Activated gamma-delta T cell treated with Interleukin-2 at 50 U/mL for 16 hours (primary cell): ENCODE results near the gene TNNT3.

ENCODE experiments used
- DNase-seq: peaks from one replicate; pipeline ENCODE4 v3.0.0-alpha.2; 2020

The TNNT3 gene

DNA sequence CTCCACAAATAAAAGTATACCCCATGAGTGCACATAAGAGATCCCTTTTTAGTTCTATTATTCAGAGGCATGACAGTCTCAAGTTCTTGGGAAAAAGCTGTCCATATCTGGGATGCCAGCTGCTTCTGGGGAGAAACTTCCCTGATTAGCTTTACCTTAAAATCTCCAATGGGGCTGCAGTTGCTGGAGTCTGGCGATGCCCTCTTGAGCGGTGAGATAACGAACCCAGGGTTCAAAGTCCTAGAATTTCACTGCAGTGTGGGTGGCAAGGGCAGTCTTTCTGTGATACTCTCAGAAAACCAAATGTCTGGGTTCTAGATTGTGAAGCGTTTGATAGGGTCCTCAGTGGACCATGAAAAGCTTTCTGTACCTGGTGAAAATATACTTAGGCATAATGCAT is 20.4 kb upstream of the TNNT3 start:
- DNase-seq = no peak

DNA sequence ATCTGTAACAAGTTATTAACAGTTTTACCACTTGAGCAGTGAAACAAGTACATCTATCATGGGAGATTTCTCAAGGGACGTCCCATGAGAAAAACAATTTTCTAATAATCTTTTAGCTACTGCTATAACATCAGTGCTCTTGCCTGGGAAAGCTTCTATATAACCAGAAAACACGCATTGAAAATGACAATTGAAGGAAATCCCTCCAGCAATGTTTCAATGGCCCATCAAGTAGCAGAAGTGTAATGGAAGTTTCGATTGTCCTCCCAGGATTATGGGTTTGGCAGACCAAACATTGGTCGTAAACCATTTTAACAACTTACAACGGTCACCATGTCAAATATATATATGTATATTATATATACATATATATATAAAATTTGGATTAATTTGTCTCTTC is 19.8 kb upstream of the TNNT3 start:
- no peak for DNase-seq

DNA sequence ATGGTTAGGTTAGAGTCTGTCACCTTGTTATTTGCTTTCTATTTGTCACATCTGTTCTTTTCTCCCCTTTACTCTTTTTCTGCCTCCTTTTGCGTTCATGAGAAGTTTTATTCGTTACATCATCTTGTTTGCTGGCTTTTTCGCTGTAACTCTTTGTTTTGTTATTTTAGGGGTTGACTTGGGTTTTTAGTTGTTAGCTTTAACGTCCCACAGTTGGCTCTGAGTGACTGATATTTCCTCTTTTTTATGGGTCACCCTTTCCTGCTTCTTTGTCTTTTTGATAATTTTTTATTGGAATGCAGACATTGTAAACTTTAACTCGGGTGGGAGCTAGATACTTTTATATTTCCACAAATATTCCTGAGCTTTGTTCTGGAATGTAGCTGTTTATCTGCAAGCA is 13.3 kb upstream of the TNNT3 start:
- no peak for DNase-seq

DNA sequence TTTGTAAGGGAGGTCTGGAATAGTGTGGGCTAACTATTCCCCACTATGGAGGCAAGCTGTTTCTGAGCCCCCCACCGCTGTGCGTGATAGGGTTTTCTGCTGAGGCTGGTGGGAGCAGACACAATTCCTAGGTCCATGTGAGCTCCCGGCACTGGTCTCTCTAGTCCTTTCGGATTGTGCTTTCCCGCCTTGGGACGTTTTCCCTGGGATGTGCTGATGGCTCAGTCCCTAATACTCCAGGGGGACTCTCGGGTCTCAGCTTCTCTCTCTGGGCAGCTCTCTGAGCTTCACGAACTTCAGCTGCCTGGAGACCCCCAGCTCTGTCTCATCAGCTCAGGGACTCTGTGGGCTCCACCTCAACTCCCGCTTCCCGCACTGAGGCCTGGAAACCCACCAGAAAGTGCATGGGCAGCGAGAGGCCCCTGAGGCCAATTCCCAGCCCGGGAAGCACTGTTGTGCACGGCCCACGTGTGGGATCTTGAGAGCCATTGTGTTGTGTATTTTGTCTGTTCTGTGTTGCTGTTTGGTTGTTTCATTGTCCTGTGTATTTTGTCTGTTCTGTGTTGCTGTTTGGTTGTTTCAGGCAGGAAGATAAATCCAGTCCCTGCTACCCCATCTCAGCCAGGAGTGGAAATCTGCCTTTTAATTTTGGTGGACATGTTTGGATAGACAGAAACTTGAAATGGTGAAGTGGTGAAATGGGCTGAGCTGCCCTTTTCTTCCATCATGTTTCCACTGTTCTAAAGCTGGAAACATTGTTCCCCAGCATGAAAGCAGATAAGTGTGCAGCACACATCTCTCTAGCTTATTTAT is 12.7 kb upstream of the TNNT3 start:
- DNase-seq = no peak

DNA sequence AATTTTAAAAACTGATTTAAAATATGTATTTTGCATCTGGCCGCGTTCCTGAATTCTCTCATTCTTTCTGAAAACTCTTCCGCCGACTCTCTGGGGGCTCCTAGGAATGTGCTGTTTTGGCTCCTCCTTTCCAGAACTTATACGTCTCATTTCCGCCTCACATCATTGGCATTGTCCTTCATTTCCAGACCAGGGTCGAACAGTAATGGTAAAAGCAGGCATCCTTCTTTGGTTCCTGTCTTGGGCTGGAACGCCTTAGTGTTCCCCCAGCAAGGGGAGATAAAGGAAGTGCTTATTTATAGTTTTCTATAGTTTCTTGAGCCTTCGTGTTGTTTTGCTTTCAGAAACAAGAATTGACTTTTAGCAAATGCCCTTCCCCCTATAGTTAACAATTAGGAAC is 10.9 kb upstream of the TNNT3 start:
- DNase-seq = no peak

DNA sequence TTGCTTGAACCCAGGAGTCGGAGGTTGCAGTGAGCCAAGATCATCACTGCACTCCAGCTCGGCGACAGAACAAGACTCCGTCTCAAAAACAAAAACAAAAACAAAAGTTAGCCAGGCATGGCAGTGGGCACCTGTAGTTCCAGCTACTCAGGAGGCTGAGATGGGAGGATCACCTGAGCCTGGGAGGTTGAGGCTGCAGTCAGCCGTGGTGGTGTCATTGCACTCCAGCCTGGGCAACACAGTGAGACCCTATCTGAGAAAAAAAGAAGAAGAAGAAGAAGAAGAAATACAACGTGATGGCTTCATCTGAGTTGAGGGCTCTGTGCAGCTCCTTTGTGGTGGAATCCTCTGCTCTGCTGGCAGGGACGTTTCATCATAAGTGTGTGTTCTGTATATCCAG is 10.0 kb upstream of the TNNT3 start:
- no peak for DNase-seq

DNA sequence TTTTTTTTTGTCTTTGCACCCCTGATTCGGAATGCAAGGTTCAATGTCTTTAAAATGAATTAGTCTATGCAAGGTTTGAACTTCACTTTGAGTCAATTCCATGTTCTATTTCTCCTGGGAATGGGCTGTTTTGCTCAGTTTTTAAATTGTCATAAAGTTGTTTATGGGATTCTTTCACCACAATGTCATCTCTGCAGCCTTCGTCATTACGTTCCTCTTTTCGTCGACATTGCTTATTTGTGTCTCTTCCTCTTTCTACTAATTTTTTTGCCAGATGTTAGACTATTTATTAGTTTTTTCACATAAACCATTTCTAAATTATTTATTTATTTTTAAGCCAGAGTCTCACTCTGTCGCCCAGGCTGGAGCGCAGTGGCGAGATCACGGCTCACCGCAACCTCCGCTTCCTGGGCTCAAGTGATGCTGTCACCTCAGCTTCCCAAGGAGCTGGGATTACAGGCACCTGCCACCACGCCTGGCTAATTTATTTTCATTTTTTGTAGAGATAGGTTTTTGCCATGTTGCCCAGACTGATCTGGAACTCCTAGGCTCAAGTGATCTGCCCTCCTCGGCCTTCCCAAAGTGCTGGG is 7.1 kb upstream of the TNNT3 start:
- DNase-seq = no peak

DNA sequence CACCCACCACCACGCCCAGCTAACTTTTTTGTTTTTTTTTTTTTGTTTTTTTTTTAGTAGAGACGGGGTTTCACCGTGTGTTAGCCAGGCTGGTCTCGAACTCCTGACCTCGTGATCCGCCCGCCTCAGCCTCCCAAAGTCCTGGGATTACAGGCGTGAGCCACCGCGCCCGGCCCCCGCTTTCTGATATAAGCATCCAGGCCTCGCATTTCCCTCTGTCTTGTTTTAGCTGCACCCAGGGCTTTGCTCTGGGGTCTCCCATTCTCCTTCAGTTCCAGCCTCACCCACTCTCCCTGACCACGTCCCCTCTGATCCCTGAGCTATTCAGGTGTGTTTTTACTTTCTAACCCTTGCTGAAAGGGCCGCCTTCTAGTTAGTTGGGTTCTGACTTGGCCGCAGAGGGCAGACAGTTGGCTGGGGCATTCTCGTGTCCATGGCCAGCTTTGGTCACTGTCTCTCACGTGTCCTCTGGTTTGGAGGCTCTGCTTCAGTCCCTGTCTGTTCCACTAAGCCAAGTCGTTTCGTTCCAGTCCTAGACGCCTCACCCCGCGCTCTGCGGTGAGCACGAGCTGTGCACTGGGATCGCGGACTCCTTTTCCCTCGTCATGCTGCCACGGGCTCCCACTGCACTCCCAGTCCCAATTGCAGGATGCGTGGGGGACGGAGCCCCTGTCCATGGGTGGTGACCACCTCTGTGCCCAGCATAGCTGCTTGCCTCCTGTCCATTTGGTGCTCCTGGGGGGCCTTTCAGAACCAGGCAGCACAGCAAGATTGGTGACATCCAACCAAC is 6.0 kb upstream of the TNNT3 start:
- no peak for DNase-seq

DNA sequence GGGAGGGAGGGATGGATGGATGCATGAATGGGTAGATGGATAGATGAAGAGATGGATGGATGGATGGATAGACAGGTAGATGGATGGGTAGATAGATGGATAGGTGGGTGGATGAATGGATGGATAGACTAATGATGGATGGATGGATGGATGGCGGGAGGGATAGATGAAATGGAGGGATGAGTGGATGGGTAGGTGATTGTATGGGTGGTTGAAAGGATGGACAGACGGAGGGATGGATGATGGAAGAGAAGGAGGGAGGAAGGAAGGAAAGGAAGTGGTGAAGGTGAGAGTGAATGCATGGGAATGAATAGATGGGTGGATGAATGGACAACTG is 3.7 kb upstream of the TNNT3 start:
- no peak for DNase-seq

DNA sequence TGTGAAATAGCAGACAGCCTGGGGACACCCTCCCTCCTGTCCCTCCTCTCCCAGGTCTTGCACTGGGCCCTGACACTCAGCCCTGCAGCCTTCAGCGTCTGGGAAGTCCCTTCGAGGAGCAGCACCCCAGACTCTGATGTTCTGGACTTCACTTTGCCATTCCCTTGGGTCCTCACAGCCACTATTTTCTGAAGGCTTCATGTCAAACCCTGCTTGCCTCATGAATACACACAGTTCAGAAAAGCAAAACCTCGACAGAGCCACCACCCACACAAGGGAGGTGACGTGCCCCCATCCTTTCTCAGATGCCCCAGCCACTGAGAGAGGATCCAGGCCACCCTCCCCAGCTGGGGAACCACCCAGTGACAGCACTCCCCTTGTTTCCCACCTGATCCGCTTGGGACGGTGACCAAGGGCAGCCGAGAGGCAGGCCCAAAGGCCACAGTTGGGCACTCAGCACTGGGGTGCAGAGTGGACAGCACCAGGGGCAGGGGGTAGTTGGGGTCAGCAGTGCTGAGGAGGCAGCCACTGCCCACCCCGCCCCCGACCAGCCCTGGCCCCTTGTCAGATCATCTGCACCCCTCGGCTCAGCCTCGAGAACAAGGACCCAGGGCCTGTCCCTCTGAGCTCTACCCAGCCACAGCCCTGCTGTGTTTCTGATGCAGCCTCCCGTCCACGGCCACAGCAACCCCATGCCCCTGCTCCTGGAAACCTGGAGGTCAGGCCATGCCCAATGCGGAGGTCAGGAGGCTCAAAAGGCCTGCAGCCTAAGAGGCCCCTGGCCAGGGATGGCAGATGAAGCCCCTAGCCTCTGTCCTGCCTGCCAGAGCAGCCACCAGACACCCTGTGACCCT is 3.1 kb upstream of the TNNT3 start:
- no peak for DNase-seq

DNA sequence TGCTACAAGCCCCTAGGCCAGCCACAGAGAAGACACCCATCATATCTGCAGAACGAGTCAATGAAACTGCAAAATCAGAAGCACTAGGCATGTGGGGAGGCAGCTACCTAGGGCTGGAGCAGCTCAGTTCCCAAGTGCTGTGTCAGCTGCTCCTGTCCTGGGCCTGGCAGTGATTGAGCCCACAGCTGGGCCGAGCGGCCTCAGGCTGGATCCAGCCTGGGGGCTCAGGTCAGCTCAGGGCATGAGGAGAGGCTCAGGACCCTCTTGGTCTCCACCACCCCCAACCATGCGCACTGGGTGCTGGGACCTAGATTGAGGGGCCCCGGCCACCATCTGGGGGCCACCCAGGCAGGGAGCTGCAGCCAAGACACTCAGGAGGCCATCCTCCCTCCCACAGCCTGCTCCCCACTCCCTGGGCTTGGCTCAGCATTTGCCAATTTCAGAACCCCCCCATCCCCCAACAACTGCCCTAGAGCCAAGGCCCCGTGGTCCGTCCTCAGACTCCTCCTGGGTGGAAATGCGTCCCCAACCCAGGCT is 2.4 kb upstream of the TNNT3 start:
- DNase-seq = no peak

DNA sequence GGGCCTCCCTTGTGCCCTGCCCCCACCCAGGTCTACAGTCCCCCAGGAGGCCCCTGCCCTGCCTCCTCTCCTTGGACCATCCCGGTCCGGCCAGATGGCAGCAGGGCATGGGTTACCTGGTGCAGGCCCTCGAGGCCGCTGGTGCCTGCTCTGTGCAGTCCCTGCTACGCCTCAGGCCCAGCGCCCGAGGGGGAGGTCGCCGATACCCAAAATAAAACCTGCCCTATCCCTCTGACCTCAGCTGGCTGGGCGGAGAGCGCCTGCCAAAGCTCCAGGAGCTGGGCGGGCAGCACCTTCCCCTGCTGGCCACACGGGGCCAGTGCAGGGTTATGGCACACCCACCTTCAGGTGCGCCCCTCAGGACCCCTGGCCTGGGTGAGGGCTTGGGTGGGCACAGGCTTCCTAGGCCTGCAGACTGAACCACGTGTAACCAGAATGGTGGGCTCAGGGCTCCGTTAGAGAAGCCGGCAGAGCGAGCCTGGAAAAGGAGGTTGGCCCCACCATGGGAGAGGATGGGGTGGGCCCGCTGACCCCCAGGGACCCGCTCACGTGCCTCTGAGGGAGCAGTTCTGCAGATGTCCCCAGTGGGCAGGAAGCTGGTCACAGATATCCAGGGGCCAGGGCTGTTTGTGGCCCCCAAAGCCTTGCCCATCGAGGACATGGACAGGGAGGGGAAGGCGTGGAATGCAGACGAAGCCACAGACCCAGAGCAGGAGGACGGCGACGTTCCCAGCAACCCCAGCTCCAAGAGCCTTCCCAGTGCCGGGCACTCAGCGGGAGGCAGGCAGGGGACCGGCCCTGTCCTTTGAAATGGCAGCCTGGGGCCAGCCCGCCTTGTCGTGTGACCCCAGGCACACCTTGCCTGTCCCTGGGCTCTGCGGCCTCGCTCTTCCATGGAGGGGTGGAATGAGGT is 1.7 kb upstream of the TNNT3 start:
- no peak for DNase-seq

DNA sequence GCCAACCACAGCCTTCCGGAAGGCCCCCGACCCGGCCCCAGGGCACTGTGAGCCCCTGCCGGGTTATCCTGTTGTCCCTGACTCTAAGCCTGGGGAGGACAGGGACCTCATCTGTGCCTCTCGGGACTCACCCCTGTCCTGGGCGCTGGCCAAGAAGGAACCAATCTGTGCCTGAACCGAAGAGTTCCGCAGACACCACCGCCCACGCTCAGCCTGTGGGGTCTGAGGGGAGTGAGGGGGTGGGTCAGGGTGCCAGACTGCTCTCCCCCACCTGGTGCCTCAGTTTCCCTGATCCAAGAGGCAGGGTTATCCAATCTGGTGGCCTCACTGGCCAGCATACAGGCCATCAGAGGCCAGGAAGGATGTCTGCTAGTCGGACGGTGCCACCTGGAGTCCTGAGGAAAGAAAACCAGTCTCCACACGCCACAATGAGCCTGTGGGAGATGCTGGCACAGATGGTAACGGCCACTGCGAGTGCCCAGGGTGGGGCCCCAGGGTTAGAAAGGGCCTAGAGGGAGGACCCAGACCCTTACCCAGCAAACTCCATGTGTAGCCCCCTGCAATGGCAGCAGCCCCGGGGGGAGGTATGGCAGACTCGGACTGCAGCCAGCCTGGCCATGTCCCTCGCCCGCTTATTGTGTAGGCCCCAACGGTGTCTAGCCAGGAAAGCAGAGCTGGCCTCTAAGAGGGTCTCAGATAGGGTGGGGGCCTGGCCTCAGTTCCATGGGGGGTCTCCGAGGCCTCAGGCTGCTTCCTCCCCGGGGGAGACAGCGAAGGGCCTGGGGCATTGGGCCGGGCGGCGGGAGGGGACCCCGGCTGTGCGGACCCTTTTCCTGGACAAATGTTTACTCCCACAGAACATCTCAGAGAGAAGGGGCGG is 827 bp upstream of the TNNT3 start:
- no peak for DNase-seq

DNA sequence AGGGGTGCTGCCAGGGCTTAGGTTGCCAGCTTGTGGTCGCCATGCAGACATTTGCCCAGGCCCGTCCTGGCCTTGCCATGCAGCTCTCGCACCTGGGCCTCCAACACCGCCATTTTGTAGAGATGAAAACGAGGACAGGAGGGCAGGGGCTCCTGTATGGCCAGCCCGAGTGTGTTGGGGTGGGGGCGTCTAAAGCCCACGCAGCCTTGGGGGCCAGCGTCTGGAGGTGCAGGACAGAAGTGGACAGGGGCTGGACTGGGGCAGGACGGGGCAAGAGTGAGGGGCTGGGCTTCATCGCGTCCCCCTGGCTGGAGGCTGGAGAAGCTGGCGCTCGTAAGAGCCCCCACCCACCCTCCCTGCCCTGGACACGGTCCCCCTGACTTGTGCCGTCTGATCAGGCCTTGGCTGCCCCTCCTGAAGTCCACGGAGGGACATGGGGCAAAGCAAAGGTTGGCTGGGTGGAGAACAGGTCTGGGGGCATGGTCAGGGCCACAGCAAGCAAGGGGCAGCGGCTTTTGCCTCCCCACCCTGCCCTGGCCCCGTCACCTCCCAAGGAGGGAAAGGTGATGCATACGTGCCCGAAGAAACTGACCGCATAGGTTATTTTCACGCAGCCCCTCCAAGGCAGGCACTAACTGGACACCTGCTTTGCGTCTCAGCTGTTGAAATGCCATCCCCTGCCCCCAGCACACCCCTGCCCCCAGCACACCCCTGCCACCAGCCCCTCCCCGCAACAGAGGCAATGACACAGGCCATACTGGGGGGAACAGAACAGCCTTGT is 815 bp downstream of the TNNT3 start:
- DNase-seq = no peak

DNA sequence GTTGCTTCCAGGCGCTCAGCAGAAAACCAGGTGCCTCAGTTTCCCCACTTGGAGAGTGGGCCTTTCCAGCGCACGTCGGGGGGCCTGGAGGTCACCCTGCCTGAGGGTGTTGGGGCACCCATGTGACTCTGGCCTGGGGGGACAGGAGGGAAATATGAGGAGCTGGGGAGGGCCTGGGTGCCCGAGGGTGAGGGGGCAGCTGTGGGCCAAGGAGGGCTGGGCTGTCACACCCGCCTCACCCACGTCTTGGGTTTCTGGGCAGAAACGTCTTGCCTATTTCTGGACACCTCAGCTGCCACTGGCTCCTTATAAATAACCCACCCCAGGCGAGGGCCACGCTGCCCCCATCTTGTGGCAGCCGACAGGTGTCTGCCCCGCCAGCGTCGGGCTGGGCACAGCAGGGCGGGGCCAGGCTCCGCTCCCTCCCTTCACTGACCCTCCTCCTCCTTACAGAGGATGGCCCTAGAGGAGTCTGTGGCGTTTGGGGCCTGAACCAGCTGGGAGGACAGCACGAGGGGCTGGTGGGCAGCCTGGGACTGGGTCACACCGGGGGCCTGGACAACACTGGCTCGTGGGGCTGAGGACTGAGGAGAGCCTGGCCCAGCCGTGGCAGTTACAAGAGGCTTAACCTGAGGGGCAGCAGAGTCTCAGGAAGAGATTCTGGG is 1.5 kb downstream of the TNNT3 start:
- DNase-seq = no peak

DNA sequence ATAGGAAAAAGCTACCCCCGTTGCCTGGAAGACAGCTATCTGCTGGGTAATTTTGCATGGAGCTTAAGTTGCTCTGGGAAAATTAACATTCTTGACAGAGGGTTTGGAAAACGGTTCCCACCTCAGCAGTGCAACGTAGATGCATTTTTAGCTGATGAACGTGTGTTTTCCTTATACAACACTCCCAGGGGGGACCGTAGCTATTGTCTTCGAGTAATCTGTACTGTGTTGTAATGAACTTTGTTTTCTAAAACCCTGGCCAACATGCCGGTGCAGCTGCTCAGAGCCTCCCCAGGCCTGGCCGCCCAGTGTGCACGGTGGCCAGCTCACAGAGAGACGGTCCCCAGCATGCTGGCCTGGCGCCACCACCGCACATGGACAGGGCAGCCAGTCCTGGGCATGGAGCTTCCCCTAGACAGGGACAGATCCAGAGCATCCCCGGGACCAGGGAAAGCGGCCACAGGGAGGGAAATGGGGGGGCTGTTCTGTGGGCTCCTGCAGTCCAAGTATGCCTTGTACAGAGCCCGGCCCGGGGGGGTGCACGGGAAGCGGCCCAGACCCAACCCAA is 2.2 kb downstream of the TNNT3 start:
- DNase-seq = no peak

DNA sequence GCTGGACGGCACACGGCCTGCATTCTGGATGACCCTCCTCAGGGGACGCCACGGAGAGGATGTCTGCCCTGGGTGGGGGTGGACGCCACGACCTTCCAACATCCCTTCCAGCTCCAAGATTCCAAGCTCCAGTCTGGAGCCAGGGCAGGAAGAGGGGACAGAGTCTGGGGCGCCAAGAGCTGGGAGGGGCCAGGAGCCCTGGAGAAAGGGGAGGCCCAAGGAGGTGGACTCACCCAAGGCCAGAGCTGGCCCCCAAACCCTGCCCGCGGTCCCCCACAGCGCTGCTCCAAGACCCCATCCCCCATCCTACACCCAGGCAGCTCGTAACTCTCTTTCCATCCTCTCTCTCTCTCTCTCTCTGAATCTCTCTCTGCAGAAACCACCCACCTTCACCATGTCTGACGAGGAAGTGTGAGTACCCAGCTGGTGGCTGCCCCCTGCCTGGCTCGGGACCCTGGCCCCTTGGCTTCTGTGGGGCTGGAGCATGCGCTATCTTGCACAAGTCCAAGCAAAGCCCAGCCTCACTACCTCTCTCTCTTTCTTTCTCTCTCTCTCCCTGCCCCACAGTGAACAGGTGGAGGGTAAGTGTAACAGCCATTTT is 3.1 kb downstream of the TNNT3 start:
- DNase-seq = no peak

DNA sequence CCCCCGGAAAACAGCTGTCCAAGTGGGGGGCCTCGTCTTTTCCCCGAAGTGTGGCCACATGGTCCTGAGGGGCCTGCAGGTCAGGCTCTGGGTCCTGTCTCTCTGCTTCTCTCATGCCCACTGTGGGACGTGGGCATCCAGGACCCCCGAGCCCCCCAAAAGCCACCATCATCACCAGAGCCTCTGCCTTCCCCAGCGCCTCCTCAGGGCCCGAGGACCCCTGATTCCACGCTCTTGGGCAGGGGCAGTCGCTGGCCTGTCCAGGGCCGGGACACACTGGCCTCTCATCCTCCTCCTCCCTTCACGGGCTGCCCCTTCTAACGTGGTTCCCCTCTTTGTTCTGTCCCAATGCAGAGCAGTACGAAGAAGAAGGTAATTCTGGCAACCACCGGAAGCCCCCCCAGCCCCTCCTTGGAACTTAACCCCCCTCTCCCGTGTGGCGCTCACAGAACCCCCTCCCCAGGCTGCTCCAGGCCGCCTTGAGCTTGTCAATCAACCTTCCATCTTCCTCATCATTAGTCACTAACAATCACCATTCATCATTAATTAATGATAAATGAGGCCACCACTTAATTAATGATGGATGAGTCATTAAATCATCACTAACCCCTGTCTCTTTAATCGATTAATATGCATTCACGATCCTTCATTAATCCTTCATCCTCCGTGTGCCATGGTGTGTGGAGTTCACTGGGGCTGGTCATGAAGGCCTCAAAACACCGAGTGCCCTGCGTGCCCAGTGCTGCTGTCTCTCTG is 3.9 kb downstream of the TNNT3 start:
- DNase-seq = no peak
